Heart left ventricle (tissue), 13 donors: ENCODE measurements around the gene SERPINA12.

Source experiments
- POLR2A ChIP-seq, 2 donors: fragments of 450-650 bp; IDR thresholded peaks; one replicate each; pipeline ENCODE4 v1.6.1; 2017; ENCODE audit warnings: antibody characterized with exemption in 2 of 2, mild to moderate bottlenecking in 2 of 2, moderate library complexity in 2 of 2
- TF ChIP-seq, protein P1 (sequence below), 12 donors: fragments of 200-600 bp; sonication (generic) in 4 of 12; IDR thresholded peaks; one replicate each; pipeline versions ENCODE4 v1.5.0 to v1.8.0; 2018 to 2022; ENCODE audit warnings: antibody characterized with exemption in 12 of 12, mild to moderate bottlenecking in 5 of 12
- donor health status: ischemic (EF 13 %, LVEDD 7.1; RV severe dilation, severe dysfunction).
- donor health status: DM: no; HTN: yes; CAD: no.
- donor health status: DM: no; HTN: no; CAD: no.
- donor health status: ischemic (EF 25% LVEDD 6.9; RV normal size, moderate dysfunction).
- donor health status: ischemic (EF 25% LVEDD 5.7; RV mildly dilated, moderate dysfunction).
- donor health status: ischemic (EF 35%, LVEDD 5.7; RV mildly dilated, moderate dysfunction).
- donor health status: nonischemic (EF 11% LVEDD 7.7; RV severe dilation, severe dysfunction).
- donor health status: DM: yes; HTN: yes; CAD: no.
- donor health status: PGD.
- donor health status: ischemic (EF 29% LVEDD 5.4; RV normal size, mild dysfunction).
- donor health status: nonischemic (EF 23%, LVEDD 6.1; RV moderate dilation, normal function).

DNA sequence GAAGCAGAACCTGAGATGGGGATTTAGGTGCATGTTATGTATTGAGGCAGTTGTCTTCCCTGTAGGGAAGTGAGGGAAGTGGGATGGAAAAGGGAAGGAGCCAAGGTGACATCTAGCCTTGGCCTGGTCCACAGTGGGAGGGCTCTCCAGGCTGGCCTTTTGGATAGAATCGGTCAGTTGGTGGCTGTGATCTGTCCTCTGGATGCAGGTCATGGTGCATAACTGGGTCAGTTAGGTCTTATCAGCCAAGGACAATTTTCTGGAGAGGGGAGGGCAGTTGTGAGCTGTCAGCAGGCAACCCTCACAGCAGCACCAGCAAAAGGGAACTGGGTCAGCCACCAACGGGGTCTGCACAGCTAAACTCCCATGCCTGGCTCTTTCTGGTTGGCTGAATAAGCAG lies 9.6 kb downstream of the SERPINA12 start:
- TF ChIP-seq, protein P1, sequence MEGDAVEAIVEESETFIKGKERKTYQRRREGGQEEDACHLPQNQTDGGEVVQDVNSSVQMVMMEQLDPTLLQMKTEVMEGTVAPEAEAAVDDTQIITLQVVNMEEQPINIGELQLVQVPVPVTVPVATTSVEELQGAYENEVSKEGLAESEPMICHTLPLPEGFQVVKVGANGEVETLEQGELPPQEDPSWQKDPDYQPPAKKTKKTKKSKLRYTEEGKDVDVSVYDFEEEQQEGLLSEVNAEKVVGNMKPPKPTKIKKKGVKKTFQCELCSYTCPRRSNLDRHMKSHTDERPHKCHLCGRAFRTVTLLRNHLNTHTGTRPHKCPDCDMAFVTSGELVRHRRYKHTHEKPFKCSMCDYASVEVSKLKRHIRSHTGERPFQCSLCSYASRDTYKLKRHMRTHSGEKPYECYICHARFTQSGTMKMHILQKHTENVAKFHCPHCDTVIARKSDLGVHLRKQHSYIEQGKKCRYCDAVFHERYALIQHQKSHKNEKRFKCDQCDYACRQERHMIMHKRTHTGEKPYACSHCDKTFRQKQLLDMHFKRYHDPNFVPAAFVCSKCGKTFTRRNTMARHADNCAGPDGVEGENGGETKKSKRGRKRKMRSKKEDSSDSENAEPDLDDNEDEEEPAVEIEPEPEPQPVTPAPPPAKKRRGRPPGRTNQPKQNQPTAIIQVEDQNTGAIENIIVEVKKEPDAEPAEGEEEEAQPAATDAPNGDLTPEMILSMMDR (IDR thresholded peaks at IDR 0.05) = no peak
- TF ChIP-seq POLR2A (IDR thresholded peaks at IDR 0.05) = no peak
